PFSK-1 (cell line): ENCODE data around the gene PNLIPRP2.

ENCODE experiments used
- FOXP2 ChIP-seq: optimal IDR thresholded peaks from 2 replicates; pipeline ENCODE3; 2011; ENCODE audit warnings: borderline replicate concordance, control low read depth, inconsistent platforms; ENCODE audit not compliant: insufficient read depth; ENCODE audit errors: extremely low read length, extremely low read depth
- POLR2AphosphoS5 ChIP-seq: IDR thresholded peaks from 2 replicates; pipeline ENCODE4 v1.6.1; 2012; ENCODE audit warnings: low read depth, mild to moderate bottlenecking, control low read depth, low read length, moderate library complexity
- SIN3A ChIP-seq: IDR thresholded peaks from 2 replicates; pipeline ENCODE4 v1.6.1; 2012; ENCODE audit warnings: mild to moderate bottlenecking, low read length, moderate library complexity, borderline replicate concordance; ENCODE audit not compliant: insufficient read depth
- TAF1 ChIP-seq: IDR thresholded peaks from 2 replicates; pipeline ENCODE4 v1.6.1; 2012; ENCODE audit warnings: low read length, control low read depth, borderline replicate concordance; ENCODE audit not compliant: insufficient read depth
- TF ChIP-seq, protein P1 (sequence below), 2 experiments: IDR thresholded peaks; 2 replicates each; pipeline versions ENCODE4 v1.6.1 to v1.8.0; 2011 to 2012; ENCODE audit warnings: low read depth in 2 of 2, low read length in 2 of 2, control low read depth in 1 of 2, inconsistent platforms in 1 of 2, mild to moderate bottlenecking in 1 of 2, moderate library complexity in 1 of 2; ENCODE audit not compliant: insufficient read depth in 1 of 2

PNLIPRP2 gene

DNA sequence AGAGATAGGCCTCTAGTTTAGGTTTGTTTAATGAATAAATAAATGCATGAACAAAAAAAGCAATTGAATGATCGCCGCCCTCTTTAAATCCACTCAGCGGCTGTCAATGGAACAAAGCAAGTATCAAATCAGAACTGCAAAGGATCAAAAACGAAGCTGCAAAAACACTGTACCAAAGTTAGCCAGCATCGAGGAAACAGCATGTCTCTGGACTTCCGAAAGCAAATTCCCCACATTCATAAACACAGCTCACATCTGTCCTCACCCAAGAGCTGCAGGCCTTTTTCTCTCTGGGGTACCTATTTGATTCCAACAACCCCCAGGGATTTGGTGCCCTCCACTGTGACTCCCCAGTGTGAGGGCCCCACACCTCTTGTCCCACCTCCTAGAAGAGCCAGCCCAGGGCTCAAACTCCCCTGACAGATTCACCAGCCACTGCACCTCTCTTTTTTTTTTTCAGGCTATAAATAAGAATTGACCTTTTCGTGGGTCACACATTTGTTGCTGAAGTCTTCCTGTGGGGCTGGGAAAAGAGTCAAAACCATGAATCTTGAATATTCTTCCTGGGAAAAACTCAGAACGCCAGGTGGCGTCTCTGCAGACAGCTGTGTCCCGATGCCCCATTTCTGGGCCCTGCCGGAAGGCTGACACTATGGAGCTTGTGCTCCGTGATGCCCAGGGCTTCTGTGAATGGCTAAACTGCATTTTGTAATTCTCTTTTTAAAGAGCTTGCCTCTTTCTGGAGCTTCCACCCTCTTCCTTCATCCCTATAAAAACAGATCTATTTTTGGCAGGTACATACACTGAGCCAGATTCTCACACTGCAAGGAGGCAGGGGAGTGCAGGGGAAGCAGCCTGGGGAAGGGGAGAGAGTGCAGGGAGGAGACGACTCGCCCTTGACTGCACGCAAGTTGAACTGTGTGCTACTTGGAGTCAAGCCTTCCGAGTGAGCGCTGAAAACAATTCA is 69.9 kb downstream of the PNLIPRP2 start:
- no peak for TF ChIP-seq FOXP2
- no peak for TF ChIP-seq TAF1

DNA sequence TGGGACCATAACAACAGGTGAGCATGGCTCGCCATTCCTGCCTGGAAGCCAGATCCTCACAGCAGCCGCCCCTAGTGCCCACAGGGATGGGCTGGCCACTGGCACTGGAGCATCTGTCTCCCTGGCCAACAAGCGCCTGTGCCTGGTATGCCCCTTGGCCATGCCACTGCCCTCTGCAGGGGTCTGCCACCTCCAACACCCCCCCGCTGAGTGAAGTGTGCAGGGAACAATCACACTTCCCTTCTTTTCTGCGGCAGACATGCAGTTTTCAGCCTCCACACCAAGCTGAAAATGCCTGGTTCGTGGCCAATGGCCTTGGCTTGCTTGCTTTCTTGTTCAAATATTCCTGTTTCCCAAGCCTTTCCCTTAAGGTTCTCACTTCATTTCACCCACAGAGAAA is 70.9 kb downstream of the PNLIPRP2 start:
- TF ChIP-seq, protein P1, sequence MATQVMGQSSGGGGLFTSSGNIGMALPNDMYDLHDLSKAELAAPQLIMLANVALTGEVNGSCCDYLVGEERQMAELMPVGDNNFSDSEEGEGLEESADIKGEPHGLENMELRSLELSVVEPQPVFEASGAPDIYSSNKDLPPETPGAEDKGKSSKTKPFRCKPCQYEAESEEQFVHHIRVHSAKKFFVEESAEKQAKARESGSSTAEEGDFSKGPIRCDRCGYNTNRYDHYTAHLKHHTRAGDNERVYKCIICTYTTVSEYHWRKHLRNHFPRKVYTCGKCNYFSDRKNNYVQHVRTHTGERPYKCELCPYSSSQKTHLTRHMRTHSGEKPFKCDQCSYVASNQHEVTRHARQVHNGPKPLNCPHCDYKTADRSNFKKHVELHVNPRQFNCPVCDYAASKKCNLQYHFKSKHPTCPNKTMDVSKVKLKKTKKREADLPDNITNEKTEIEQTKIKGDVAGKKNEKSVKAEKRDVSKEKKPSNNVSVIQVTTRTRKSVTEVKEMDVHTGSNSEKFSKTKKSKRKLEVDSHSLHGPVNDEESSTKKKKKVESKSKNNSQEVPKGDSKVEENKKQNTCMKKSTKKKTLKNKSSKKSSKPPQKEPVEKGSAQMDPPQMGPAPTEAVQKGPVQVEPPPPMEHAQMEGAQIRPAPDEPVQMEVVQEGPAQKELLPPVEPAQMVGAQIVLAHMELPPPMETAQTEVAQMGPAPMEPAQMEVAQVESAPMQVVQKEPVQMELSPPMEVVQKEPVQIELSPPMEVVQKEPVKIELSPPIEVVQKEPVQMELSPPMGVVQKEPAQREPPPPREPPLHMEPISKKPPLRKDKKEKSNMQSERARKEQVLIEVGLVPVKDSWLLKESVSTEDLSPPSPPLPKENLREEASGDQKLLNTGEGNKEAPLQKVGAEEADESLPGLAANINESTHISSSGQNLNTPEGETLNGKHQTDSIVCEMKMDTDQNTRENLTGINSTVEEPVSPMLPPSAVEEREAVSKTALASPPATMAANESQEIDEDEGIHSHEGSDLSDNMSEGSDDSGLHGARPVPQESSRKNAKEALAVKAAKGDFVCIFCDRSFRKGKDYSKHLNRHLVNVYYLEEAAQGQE (IDR thresholded peaks at IDR 0.05; ENCODE audit: insufficient read depth in 1 of 2, low read depth in 2 of 2, low read length in 2 of 2) = no peak
- TF ChIP-seq POLR2AphosphoS5 = no peak
- TF ChIP-seq FOXP2 = no peak
- no peak for TF ChIP-seq SIN3A
- TF ChIP-seq TAF1 = no peak

DNA sequence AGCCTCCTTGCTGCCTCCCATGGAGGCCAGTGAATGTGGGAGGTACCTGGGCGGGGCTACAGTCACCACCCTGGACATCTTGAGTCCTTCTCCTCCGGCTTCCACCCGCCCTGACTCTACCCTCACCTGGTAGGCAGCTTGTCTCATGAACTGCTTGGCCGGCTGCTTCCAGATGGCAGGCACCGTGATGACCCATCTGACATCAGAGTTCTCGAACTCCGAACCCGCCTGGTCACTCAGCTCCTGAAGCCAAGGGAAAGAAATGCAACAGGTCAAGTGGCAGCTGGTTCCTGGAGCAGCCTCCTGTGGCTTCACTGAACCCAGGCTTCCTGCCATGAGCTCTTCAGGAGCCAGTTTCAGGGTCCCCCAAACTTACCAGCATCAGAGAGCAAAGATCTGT is 71.5 kb downstream of the PNLIPRP2 start:
- TF ChIP-seq TAF1 = no peak
- TF ChIP-seq, protein P1 (IDR thresholded peaks at IDR 0.05; ENCODE audit: insufficient read depth in 1 of 2, low read depth in 2 of 2, low read length in 2 of 2) = no peak
- TF ChIP-seq POLR2AphosphoS5 = no peak
- TF ChIP-seq SIN3A = no peak
- TF ChIP-seq FOXP2 = no peak

DNA sequence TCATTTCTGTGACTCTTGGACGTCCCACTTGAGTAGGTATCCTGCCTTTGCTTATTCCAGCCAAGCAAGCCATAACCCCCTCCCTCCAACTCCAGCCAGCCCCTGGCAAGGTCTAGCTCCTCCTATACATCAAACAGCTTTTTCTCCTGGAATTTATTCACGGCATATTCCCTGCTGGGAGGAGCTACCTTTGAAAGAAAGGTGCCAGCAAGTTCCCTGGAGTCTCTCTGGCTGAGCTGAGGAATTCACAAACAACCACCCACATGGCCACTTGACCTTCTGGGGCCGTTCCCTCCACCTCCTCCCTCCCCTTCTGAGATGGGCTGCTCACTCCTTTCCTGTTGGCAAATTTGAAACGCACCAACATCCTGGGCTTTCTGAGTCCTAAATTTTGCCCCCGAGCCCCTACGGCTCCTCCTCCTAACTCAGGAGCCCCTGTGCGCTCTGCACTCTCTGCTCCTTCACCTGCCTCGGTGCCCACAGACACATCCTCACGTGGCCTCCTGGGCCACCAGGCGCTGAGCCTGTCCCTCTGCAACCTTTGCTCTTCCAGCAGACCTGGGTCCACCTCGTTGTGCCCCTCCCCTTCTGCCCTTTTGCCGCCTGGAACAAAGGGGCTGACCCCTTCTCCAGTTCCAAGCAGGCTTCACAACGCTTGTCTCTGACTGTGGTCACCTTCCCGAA is 73.6 kb downstream of the PNLIPRP2 start:
- TF ChIP-seq FOXP2 = no peak
- TF ChIP-seq POLR2AphosphoS5 = no peak
- TF ChIP-seq, protein P1 (IDR thresholded peaks at IDR 0.05; ENCODE audit: insufficient read depth in 1 of 2, low read depth in 2 of 2, low read length in 2 of 2) = no peak
- no peak for TF ChIP-seq TAF1
- TF ChIP-seq SIN3A = no peak
